Natural killer cell (primary cell): ENCODE results near the gene HTR3B. TPM values are rescaled to one million over a fixed set of nuclear protein-coding genes. Genes with fewer than 3 reads are reported as not detected.
"Not testable (repeated sequence)": the region's sequence is repeated elsewhere in the genome, so short reads cannot be mapped to it uniquely, and the experiment has no call there.

Experiments
- ATAC-seq, 3 donors: fragments of 150-1000 bp in 2 of 3; fragments of 200-7000 bp in 1 of 3; cut with Tn5 transposase; 1 replicate in 1 of 3; 2 replicates in 2 of 3; pipeline ENCODE4 v1.10.0; 2021; ENCODE audit warnings: mild to moderate bottlenecking in 2 of 3, moderate library complexity in 2 of 3
- DNase-seq, 2 donors: peaks; one replicate each; pipeline versions ENCODE4 v3.0.0 to v3.0.0-alpha.2; 2013 to 2021; ENCODE audit warnings: mixed read lengths in 1 of 2
- H3K27ac ChIP-seq: one replicate; pipeline ENCODE4 v1.5.1; 2013; ENCODE audit warnings: mild to moderate bottlenecking, low read length
- H3K27me3 ChIP-seq: one replicate; pipeline ENCODE4 v1.6.1; 2013; ENCODE audit warnings: low read length; ENCODE audit not compliant: control insufficient read depth, insufficient read depth
- H3K36me3 ChIP-seq: one replicate; pipeline ENCODE4 v1.6.1; 2013; ENCODE audit warnings: low read length; ENCODE audit not compliant: control insufficient read depth, insufficient read depth
- H3K4me1 ChIP-seq: one replicate; pipeline ENCODE4 v1.6.1; 2013; ENCODE audit warnings: low read length; ENCODE audit not compliant: control insufficient read depth, insufficient read depth
- H3K4me3 ChIP-seq: one replicate; pipeline ENCODE4 v1.5.1; 2013; ENCODE audit warnings: low read length
- H3K9me3 ChIP-seq: one replicate; pipeline ENCODE4 v1.6.1; 2013; ENCODE audit warnings: low read length; ENCODE audit not compliant: control insufficient read depth, insufficient read depth
- H3K27ac Mint-ChIP-seq, 2 donors: one replicate each; pipeline ENCODE4 v1.8.0; 2022; ENCODE audit warnings: mild to moderate bottlenecking in 2 of 2, mixed read lengths in 2 of 2, moderate library complexity in 1 of 2
- H3K27me3 Mint-ChIP-seq, 2 donors: one replicate each; pipeline ENCODE4 v1.8.0; 2022; ENCODE audit warnings: low read depth in 2 of 2, mixed read lengths in 2 of 2
- H3K36me3 Mint-ChIP-seq: one replicate; pipeline ENCODE4 v1.8.0; 2022; ENCODE audit warnings: mixed read lengths
- H3K4me1 Mint-ChIP-seq, 2 donors: one replicate each; pipeline ENCODE4 v1.8.0; 2022; ENCODE audit warnings: mixed read lengths in 2 of 2
- H3K4me3 Mint-ChIP-seq: one replicate; pipeline ENCODE4 v1.8.0; 2022; ENCODE audit warnings: mild to moderate bottlenecking, moderate library complexity, mixed read lengths
- H3K9me3 Mint-ChIP-seq, 2 donors: one replicate each; pipeline ENCODE4 v1.8.0; 2022; ENCODE audit warnings: mixed read lengths in 2 of 2
- CTCF ChIP-seq: fragments of 200-600 bp; IDR thresholded peaks from one replicate; pipeline ENCODE4 v1.8.0; 2022; ENCODE audit warnings: antibody characterized with exemption
- WGBS: methylation state at CpG from one replicate; pipeline ENCODE4 v1.1.7; 2013; ENCODE audit warnings: missing lambda C conversion rate; ENCODE audit not compliant: insufficient coverage; 5-methylcytosine and 5-hydroxymethylcytosine counted together
- intact Hi-C: fragments of 100-400 bp; cut with micrococcal nuclease; formaldehyde crosslinking; loops from one replicate; pipeline ENCODE4 v1.14.2; 2022
- total RNA-seq, 4 donors: library from RNA; stranded (reverse); fragments of 120-200 nt in 1 of 4; gene quantifications; one replicate each; pipeline versions ENCODE4 v1.2.3 to v1.2.4, GENCODE V29; 2013 to 2022

Gene HTR3B
- total RNA-seq, 3 donors from 2014 or later (not counting 1 experiment from before 2014, with no cell fraction given) = not detected

GRCh38 chr11:113907152-113907551, 2.6 kb downstream of the HTR3B start:
- no peaks in the 10 kb centered on the region for H3K36me3 Mint-ChIP-seq
- peaks cover 27 to 50% of the 10 kb centered on the region in 2 donors for H3K27me3 Mint-ChIP-seq
- no peaks in the 10 kb centered on the region for H3K36me3 ChIP-seq
- ATAC-seq = no peak
- H3K4me1 Mint-ChIP-seq = no peaks in the 10 kb centered on the region
- H3K27ac Mint-ChIP-seq = no peak overlapping the region
- no peaks in the 10 kb centered on the region for H3K9me3 ChIP-seq
- intact Hi-C loops = no loop called here
- no peaks in the 10 kb centered on the region for H3K9me3 Mint-ChIP-seq
- H3K27ac ChIP-seq = no peak overlapping the region
- no peaks in the 10 kb centered on the region for H3K4me1 ChIP-seq
- H3K27me3 ChIP-seq = no peaks in the 10 kb centered on the region
- no peak for DNase-seq
- no peak for TF ChIP-seq CTCF
- H3K4me3 Mint-ChIP-seq = no peak overlapping the region
- H3K4me3 ChIP-seq = no peak overlapping the region
- 89% methylated on average over 1 of the region's 1 CpG for WGBS

- Histone ChIP-seq H3K27ac (no peak overlapping the region), H3K4me1 (no peaks in the 10 kb centered on the region), H3K27me3 (no peaks in the 10 kb centered on the region), H3K36me3 (no peaks in the 10 kb centered on the region), H3K4me3 (no peak overlapping the region), H3K9me3 (no peaks in the 10 kb centered on the region)
- WGBS = 71% methylated on average over 8 of the region's 8 CpGs
- no peaks in the 10 kb centered on the region for H3K36me3 Mint-ChIP-seq
- no peaks in the 10 kb centered on the region for H3K4me1 Mint-ChIP-seq
- intact Hi-C loops = no loop called here
- H3K27me3 Mint-ChIP-seq = peaks cover 27 to 54% of the 10 kb centered on the region in 2 donors
- no peak overlapping the region for H3K4me3 Mint-ChIP-seq
- TF ChIP-seq CTCF = no peak
- DNase-seq = no peak
- H3K27ac Mint-ChIP-seq = no peak overlapping the region
- no peaks in the 10 kb centered on the region for H3K9me3 Mint-ChIP-seq
- ATAC-seq = no peak
These were observed 3.1 kb downstream of the HTR3B start for GRCh38 chr11:113907681-113908080.

GRCh38 chr11:113908098-113908497, 3.5 kb downstream of the HTR3B start:
- intact Hi-C loops = no loop called here
- Mint-ChIP-seq H3K27me3 (peaks cover 27 to 54% of the 10 kb centered on the region in 2 donors), H3K9me3 (no peaks in the 10 kb centered on the region), H3K4me3 (no peak overlapping the region), H3K4me1 (no peaks in the 10 kb centered on the region), H3K36me3 (no peaks in the 10 kb centered on the region), H3K27ac (no peak overlapping the region)
- Histone ChIP-seq H3K4me1 (no peaks in the 10 kb centered on the region), H3K36me3 (no peaks in the 10 kb centered on the region), H3K9me3 (no peaks in the 10 kb centered on the region), H3K4me3 (no peak overlapping the region), H3K27ac (no peak overlapping the region), H3K27me3 (no peaks in the 10 kb centered on the region)
- WGBS = 83% methylated on average over 9 of the region's 9 CpGs
- no peak for ATAC-seq
- TF ChIP-seq CTCF = no peak
- no peak for DNase-seq

DNA sequence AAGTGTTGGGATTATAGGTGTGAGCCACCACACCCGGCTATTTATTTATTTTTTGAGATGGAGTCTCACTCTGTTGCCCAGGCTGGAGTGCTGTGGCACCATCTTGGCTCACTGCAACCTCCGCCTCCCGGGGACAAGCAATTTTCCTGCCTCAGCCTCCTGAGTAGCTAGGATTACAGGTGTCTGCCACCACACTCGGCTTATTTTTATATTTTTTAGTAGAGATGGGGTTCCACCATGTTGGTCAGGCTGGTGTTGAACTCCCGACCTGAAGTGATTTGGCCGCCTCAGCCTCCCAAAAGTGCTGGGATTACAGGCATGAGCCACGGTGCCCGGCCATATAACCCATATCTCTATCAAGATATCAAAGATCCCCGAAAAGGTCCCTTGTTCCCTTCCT, 6.9 kb downstream of the HTR3B start:
- H3K4me1 Mint-ChIP-seq, H3K36me3 ChIP-seq, H3K4me1 ChIP-seq, H3K4me3 Mint-ChIP-seq, H3K9me3 ChIP-seq, H3K9me3 Mint-ChIP-seq, H3K27ac ChIP-seq, ATAC-seq, H3K36me3 Mint-ChIP-seq, H3K27me3 ChIP-seq, H3K27ac Mint-ChIP-seq, DNase-seq, H3K4me3 ChIP-seq: not testable (repeated sequence)
- intact Hi-C loops = loop anchor here (10.0 kb wide), 1 partner anchor 123 kb away; no protein-coding TSS in a partner anchor
- H3K27me3 Mint-ChIP-seq = peaks cover 26 to 40% of the 10 kb centered on the region in 2 donors
- WGBS = 90% methylated on average over 8 of the region's 9 CpGs
